GM19455 (cell line): ENCODE data around the gene CUTA.
"Not testable (repeated sequence)": the region's sequence is repeated elsewhere in the genome, so short reads cannot be mapped to it uniquely, and the experiment has no call there.

Experiments used
- ATAC-seq: cut with Tn5 transposase; IDR thresholded peaks from one replicate; pipeline ENCODE4 v1.9.1; 2021; ENCODE audit not compliant: unreplicated experiment

The CUTA gene

GRCh38 chr6:33373960-33374910, 43.7 kb downstream of the CUTA start:
- ATAC-seq: no peak

- ATAC-seq: no peak
These were observed 45.3 kb downstream of the CUTA start for GRCh38 chr6:33372526-33373123.

- ATAC-seq: not testable (repeated sequence)
These were observed 46.0 kb downstream of the CUTA start for GRCh38 chr6:33371901-33372300.

- not testable (repeated sequence) for ATAC-seq
These were observed 50.2 kb downstream of the CUTA start for GRCh38 chr6:33367715-33368025.

GRCh38 chr6:33367009-33367714, 50.7 kb downstream of the CUTA start:
- no peak for ATAC-seq
